Measurements from ENCODE around the gene SUPT3H.
"Not testable (repeated sequence)": the region's sequence is repeated elsewhere in the genome, so short reads cannot be mapped to it uniquely, and the experiment has no call there.

The SUPT3H gene

GRCh38 chr6:45169815-45170214 lies 207.9 kb downstream of the SUPT3H start:
- DNase-seq, result no peak

- no peak for DNase-seq
Measured at GRCh38 chr6:45163952-45164766, 213.6 kb downstream of the SUPT3H start.

- DNase-seq, result no peak
Measured at GRCh38 chr6:45160305-45160704, 217.4 kb downstream of the SUPT3H start.

GRCh38 chr6:45156075-45156474 lies 221.7 kb downstream of the SUPT3H start:
- no peak for DNase-seq

GRCh38 chr6:45155341-45155894 lies 222.3 kb downstream of the SUPT3H start:
- DNase-seq, result no peak

- no peak for DNase-seq
Measured at GRCh38 chr6:45154679-45155078, 223.1 kb downstream of the SUPT3H start.

- no peak for DNase-seq
Measured at GRCh38 chr6:45148711-45149341, 228.9 kb downstream of the SUPT3H start.

- DNase-seq, result no peak
Measured at GRCh38 chr6:45148278-45148677, 229.5 kb downstream of the SUPT3H start.

GRCh38 chr6:45145658-45146057 lies 232.1 kb downstream of the SUPT3H start:
- DNase-seq, result not testable (repeated sequence)

- no peak for DNase-seq
Measured at GRCh38 chr6:45138765-45139164, 239.0 kb downstream of the SUPT3H start.

- no peak for DNase-seq
Measured at GRCh38 chr6:45136495-45136894, 241.2 kb downstream of the SUPT3H start.

GRCh38 chr6:45132658-45133294 lies 245.0 kb downstream of the SUPT3H start:
- DNase-seq, result no peak

- no peak for DNase-seq
Measured at GRCh38 chr6:45132059-45132458, 245.7 kb downstream of the SUPT3H start.

- DNase-seq, result no peak
Measured at GRCh38 chr6:45129051-45129450, 248.7 kb downstream of the SUPT3H start.

GRCh38 chr6:45127185-45127584 lies 250.5 kb downstream of the SUPT3H start:
- DNase-seq, result no peak

- DNase-seq, result no peak
Measured at GRCh38 chr6:45126033-45126432, 251.7 kb downstream of the SUPT3H start.

GRCh38 chr6:45123023-45123422 lies 254.7 kb downstream of the SUPT3H start:
- DNase-seq, result no peak

- no peak for DNase-seq
Measured at GRCh38 chr6:45118754-45119153, 259.0 kb downstream of the SUPT3H start.

GRCh38 chr6:45116714-45117410 lies 260.9 kb downstream of the SUPT3H start:
- no peak for DNase-seq

GRCh38 chr6:45115696-45116095 lies 262.0 kb downstream of the SUPT3H start:
- DNase-seq, result no peak

GRCh38 chr6:45112711-45113110 lies 265.0 kb downstream of the SUPT3H start:
- no peak for DNase-seq

GRCh38 chr6:45109551-45109950 lies 268.2 kb downstream of the SUPT3H start:
- no peak for DNase-seq

Data from right hindlimb (tissue), 1 donor.